GM23338 (cell line): ENCODE measurements around the gene CLNK. TPM values are rescaled to one million over a fixed set of nuclear protein-coding genes. Genes with fewer than 3 reads are reported as not detected.

Experiments used
- ETS1 ChIP-seq: IDR thresholded peaks from 2 replicates; pipeline ENCODE4 v1.6.1; 2016; ENCODE audit warnings: antibody characterized with exemption
- REST ChIP-seq: IDR thresholded peaks from one replicate; pipeline ENCODE4 v1.6.1; 2018; ENCODE audit warnings: antibody characterized with exemption; ENCODE audit not compliant: unreplicated experiment
- STAT1 ChIP-seq: IDR thresholded peaks from one replicate; pipeline ENCODE4 v1.6.1; 2016; ENCODE audit warnings: antibody characterized with exemption; ENCODE audit not compliant: unreplicated experiment
- ZNF114 ChIP-seq: fragments of 250-450 bp; sonication (Bioruptor Pico); IDR thresholded peaks from 2 replicates; pipeline ENCODE4 v1.5.0; 2020; ENCODE audit warnings: mild to moderate bottlenecking, moderate library complexity
- ZNF462 ChIP-seq: fragments of 250-450 bp; sonication (Bioruptor Pico); IDR thresholded peaks from 2 replicates; pipeline ENCODE4 v1.5.0; 2020; ENCODE audit warnings: mild to moderate bottlenecking, moderate library complexity
- polyA plus RNA-seq: library from polyadenylated mRNA; unstranded; fragments of >200 nt; fragmentation: Nextera tagmentation; extraction: Ambion mirVana; gene quantifications from 2 replicates; pipeline ENCODE4 v1.2.1, GENCODE V29; 2016
- total RNA-seq: library from RNA; depleted of rRNA; stranded (reverse); fragments of >200 nt; shearing (Covaris generic); gene quantifications from 2 replicates; pipeline ENCODE4 v1.2.3, GENCODE V29; 2014

CLNK gene
- total and polyA plus RNA-seq, 2 experiments from 2014 or later = not detected

- TF ChIP-seq ZNF462 (CRISPR knock-in tag) (no peak), STAT1 (no peak), REST (no peak), ETS1 (no peak), ZNF114 (CRISPR knock-in tag) (no peak)
Observed at GRCh38 chr4:10731690-10732089, 47.1 kb upstream of the CLNK start (continued).
